ENCODE data around the gene CLSTN3.
"Not testable (repeated sequence)": the region's sequence is repeated elsewhere in the genome, so short reads cannot be mapped to it uniquely, and the experiment has no call there.

Gene CLSTN3

DNA sequence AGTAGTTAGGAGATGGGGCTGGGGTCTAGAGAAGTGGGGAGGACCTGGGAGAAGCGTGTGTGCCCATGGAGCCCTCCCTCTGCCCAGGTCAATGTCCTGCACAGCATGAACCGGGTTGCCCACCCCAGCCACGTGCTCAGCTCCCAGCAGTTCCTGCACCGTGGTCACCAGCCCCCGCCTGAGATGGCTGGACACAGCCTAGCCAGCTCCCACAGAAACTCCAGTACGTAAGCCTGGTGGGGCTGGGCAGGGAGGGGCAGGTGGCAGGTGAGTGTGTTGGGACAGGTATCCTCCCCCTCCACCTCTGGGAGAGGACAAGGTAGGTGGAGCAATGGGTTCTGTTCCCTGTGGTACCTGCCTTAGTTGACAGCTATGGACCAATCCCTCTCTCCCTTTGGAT, 20.7 kb downstream of the CLSTN3 start:
- DNase-seq (ENCODE audit: low read depth) = no peak

DNA sequence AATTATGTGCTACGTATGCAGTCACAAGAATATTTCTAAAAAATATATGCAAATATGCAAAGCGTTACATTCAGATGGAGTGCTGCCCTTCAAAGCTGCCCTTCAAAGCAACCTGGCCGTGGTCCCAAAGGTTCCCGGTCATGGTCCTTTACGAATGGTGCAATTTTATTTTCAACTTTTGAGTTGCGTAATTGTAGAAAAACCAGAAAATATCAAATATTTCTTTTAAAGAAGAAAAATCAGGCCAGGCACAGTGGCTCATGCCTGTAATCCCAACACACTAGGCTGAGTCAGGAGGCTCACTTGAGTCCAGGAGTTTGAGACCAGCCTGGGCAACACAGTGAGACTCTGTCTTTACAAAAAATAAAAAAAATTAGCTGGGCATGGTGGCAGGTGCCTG, 21.4 kb downstream of the CLSTN3 start:
- DNase-seq (ENCODE audit: low read depth) = no peak

DNA sequence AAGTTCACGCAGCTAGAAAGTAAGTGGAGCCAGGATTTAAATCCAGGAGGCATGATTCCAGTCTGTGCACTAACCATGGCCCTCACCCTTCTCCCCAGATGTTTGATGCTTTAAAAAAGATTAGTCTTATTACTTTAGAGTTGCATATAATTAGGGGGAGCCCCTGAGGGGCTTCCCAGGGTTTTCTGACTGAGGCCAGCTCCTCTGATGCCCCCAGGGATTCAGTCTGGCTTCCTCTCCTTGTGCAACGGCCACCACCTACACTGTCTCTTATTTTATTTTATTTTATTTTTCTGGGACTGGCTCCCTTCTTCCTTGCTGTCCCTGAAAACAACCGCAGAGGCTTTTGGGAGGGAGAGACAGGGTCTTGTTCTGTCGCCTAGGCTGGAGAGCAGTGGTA, 22.6 kb downstream of the CLSTN3 start:
- DNase-seq (ENCODE audit: low read depth) = no peak

- no peak for DNase-seq (ENCODE audit: low read depth)
These were observed 23.9 kb downstream of the CLSTN3 start for GRCh38 chr12:7154042-7154441.

DNA sequence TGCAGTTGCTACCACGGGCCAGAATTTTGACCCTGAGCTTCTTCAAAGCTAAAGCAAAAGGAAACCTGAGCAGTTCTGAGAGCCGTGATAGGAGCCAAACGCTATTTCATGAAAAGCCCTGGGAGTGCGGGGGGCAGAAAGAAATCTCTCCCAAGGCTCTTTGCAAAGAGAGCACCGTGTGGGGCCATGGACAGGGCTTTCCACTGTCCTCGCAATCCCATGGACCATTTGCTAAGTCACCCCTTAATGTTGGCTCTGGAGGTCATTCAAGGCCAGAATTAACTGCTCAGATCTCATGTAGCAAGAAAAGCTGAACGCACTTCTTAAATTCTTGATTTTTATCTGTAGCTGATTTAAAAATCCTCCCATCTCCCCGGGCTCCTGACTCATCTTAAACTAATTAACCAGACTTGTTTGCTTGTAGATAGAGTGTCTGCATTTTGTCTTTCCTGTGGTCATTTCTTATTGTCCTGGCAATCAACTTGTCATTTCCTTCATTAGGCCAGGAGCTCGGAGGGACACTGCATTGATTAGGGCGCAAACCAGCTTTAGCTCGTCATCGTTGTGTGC, 24.8 kb downstream of the CLSTN3 start:
- no peak for DNase-seq (ENCODE audit: low read depth)

DNA sequence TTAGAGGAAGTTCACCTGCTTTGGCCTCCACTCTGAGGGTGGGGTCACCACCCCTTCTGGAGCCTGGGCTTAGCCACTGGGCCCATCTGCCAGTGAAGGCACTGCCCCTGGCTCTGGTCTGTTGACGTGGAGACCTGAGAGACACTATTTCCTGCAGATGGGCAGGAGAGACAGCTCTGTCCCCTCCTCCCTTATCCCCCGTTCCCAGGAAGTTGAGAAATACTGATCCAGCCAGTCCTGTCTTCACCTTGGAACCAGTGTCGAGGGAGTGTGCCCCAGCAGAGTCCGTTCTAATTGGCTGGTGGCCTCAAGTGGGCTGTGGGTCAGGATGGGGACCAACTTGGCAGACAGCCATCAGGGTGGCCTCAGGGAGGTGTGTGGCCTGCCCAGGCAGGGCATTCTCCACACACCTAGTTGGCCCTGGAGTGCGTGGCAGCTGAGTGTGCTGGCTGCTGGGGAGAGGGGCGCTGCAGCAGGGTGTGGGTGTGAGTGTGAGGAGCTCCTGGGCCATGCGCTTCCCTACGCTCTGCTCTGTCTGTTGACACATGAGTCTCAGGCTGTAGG, 25.4 kb downstream of the CLSTN3 start:
- DNase-seq (ENCODE audit: low read depth) = no peak

- DNase-seq (ENCODE audit: low read depth) = no peak
These were observed 26.4 kb downstream of the CLSTN3 start for GRCh38 chr12:7156259-7157197.

DNA sequence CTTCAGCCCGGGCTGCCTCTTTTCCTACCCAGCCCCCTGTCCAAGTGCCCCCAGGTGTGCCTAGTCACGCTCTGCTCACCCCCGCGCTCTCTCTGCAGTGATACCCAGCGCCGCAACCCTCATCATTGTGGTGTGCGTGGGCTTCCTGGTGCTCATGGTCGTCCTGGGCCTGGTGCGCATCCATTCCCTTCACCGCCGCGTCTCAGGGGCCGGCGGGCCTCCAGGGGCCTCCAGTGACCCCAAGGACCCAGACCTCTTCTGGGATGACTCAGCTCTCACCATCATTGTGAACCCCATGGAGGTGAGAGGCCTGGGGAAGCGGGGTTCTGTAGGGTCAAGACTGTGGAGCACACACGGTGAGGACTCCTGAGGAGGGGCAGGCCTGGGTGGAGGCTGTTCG, 27.2 kb downstream of the CLSTN3 start:
- DNase-seq (ENCODE audit: low read depth) = no peak

DNA sequence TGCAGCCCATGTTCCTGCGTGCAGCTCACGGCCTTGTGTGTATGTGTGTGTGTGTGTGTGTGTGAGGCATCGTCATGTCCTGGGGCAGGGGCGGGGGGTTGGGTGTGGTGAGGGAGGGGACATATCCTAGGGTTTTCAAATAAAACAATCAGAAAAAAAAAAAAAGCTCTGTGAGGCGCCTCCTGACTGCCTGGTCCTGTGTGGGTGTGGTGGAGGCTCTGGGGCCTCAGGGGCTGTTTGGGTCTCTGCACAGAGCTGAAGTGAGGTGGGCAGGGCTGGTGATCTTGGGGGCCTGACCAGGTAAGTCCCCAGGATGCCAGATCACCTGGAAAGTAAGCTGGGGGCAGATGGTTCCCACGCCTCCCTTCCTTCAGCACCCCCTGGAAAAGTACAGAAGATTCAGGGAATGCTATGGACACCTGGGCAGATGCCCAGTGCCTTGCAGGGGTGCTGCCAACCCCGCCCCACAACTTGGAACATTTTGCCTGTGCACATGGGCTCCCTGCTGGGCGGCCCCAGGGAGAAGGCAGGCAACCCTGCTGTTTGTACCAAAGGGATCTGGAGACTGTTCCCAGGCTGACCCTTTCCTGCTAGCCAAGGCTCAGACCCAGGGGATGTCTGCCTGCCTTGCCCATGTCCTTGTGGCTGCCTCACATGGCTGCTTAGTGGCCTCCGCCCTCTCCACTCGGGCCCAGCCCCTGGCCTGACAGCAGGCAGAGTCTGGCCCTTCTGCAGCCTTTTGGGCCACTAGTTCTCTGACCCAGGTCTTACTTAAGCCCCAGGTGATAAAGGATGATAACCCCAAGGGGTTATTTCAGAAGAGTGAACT, 28.8 kb downstream of the CLSTN3 start:
- DNase-seq (ENCODE audit: low read depth) = no peak

- DNase-seq (ENCODE audit: low read depth) = no peak
These were observed 30.0 kb downstream of the CLSTN3 start for GRCh38 chr12:7160183-7160582.

DNA sequence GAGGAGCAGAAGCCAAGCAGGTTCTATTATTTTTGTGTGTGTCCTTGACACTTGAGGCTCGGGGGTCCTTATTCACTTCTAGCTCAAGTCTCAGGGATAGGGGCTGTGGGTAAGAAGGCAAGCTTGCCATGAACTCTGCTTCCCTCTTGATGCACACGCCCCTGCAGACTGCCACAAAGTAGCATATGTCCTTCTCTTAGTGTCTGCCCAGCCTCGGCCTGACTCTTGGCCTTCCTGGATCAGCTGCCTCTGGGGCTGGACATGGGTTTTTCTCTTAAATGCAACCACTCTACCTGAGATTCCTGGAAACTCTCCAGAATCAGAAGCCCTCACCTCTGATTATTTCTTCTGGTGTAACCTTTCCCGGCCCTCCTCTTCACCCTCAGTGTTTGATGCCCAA, 31.2 kb downstream of the CLSTN3 start:
- DNase-seq (ENCODE audit: low read depth) = no peak

DNA sequence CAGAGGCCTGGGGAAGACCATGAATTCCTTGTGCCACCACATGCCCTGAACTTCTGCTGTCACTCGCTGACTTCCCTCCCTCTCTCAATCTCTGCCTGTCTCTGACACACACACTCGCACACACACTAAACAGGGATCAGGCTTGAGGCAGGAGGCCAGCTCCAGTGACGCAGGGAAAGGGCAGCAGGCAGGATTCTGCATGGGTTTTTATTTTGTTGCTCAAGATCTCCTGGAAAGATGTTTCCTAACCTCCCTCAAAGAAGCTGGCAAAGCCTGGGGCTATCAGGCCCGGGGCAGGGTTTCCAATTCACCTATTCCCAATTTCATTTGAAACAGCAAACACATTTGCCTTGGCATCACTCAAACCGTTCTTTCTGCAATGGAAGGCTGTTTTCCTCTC, 31.6 kb downstream of the CLSTN3 start:
- no peak for DNase-seq (ENCODE audit: low read depth)

DNA sequence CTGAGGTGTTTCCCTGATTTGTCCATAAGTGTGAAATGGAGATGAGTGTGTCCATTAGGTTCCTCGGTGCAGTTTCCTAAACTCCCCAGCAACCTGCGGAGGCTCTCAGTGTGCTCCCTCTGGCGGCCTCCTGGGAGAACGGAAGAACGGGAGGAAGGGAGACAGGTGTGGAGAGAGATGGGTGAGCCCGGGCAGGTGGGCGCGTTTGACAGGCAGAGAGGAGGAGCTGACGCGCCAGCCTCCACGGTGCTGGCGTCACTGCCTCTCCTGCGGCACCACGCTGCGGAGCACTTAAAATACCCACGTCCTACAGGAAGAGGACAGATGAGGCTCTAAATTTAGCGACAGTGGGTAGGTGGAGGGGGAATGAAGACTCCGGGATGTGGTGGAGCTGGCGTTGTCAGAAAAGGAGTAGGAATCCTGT, 32.5 kb downstream of the CLSTN3 start:
- DNase-seq (ENCODE audit: low read depth) = no peak

DNA sequence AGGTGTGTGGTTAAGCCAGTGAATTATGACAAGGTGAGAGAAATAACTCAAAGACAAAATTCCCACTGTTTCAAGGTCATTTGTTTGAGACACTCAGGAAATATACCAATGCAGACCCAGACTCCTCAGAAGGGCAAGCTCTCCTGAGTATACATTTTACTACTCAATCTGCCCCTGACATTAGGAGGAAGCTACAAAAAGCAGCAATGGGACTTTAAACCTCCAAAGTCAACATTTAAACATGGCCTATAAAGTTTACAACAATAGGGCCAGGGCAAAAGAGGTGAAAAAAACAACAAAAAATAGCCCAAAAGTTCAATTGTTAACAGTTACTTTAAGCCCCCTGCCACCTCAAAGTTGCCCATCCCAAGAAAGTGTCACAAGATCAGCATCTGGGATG, 39.8 kb downstream of the CLSTN3 start:
- DNase-seq (ENCODE audit: low read depth) = no peak

- DNase-seq (ENCODE audit: low read depth) = no peak
These were observed 41.7 kb downstream of the CLSTN3 start for GRCh38 chr12:7171854-7172253.

DNA sequence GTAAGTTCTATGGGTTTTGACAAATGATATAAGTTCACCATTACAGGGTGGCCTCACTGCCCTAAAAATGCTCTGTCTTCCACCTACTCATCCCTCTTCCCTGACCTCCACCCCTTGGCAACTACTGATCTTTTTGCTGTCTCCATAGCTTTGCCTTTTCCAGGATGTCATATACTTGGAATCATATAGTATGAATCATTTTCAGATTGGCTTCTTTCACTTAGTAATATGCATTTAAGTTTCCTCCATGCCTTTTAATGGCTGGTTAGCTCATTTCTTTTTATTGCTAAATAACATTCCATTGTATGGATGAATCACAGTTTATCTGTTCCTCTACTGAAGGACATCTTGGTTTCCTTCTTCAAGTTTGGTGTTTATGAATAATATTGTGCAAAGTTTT, 45.3 kb downstream of the CLSTN3 start:
- no peak for DNase-seq (ENCODE audit: low read depth)

DNA sequence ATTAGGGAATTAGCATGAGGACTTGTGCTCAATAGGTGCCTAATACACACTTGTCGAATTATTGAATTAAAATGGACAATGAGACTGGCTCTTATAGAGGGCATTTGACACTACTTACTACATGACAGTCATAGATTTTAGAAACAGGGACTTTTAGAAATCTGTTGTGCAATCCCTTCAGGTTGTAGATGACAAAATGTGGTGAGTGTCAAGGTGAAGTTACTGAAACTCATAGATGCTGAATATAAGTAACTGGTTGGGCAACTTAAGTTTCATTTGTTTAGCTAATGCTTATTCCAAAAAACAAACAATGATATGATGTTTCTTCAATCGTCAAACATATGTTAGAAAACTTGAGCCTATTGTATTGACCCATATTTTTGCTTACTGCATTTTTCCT, 46.4 kb downstream of the CLSTN3 start:
- no peak for DNase-seq (ENCODE audit: low read depth)

- DNase-seq (ENCODE audit: low read depth) = no peak
These were observed 48.3 kb downstream of the CLSTN3 start for GRCh38 chr12:7178481-7178880.

GRCh38 chr12:7180685-7181084, 50.5 kb downstream of the CLSTN3 start:
- DNase-seq (ENCODE audit: low read depth) = no peak

- DNase-seq (ENCODE audit: low read depth) = not testable (repeated sequence)
These were observed 55.9 kb downstream of the CLSTN3 start for GRCh38 chr12:7186058-7186457.

GRCh38 chr12:7188562-7189397, 58.6 kb downstream of the CLSTN3 start:
- peak; percentile 15 for DNase-seq (ENCODE audit: low read depth)

All from GM04503 (cell line).